Measurements from ENCODE around the gene CTAG2.

CTAG2 gene

DNA sequence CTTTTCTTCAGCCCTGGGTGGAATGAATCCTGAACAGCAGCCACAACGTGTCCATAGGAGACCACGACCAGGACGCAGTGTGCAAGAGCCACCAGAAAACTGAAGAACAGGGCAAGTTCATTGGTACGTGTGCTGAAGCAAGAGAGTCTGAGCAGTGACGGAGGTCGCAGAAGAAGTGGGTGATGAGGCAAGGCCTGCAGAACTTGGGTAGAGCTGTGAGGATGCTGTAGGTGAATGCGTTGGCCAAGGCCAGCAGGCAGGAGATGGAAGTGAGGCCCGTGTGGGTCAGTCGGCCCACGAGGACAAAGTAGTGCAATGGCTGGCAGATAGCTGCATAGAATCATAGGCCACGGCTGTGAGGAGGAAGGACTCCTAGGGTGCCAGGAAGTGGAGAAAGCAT, 5.6 kb upstream of the CTAG2 start:
- Histone ChIP-seq H3K4me1 (ENCODE audit: control insufficient read depth, insufficient read depth, low read length, unreplicated experiment) (no peaks in the 10 kb centered on the region), H2AFZ (ENCODE audit: low read length, unreplicated experiment) (no peak overlapping the region), H3K27me3 (ENCODE audit: insufficient read depth, low read length) (no peaks in the 10 kb centered on the region; the same call in 1 of the 2 replicates), H3K36me3 (ENCODE audit: insufficient read depth, low read length) (no peaks in the 10 kb centered on the region), H3K4me3 (ENCODE audit: low read depth, low read length) (no peak overlapping the region), H3K79me2 (ENCODE audit: control insufficient read depth, insufficient read depth, low read length, unreplicated experiment) (no peaks in the 10 kb centered on the region), H3K27ac (ENCODE audit: low read depth, low read length) (no peak overlapping the region)

DNA sequence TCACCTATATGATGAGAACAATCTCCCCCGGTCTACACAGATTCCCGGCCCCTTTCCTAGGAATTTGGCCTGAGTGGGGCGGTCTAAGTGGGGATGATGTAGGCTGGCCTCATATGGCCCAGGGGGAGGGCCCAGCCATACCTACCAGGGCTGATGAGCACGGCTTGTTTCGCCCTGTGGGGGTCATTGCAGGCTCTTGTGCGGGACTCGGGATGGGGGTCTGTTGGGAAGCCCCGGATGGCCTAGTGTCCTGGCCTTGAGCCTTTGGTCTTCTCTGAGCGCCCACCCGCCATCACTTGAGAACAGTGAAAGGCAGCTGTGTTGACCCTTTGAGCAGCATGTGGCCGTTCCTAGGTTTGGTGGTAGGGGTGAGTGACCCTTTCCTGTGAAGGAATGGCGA, 4.8 kb upstream of the CTAG2 start:
- Histone ChIP-seq H2AFZ (ENCODE audit: low read length, unreplicated experiment) (no peak overlapping the region), H3K4me1 (ENCODE audit: control insufficient read depth, insufficient read depth, low read length, unreplicated experiment) (no peaks in the 10 kb centered on the region), H3K27me3 (ENCODE audit: insufficient read depth, low read length) (no peaks in the 10 kb centered on the region; the same call in 1 of the 2 replicates), H3K36me3 (ENCODE audit: insufficient read depth, low read length) (no peaks in the 10 kb centered on the region), H3K79me2 (ENCODE audit: control insufficient read depth, insufficient read depth, low read length, unreplicated experiment) (no peaks in the 10 kb centered on the region), H3K4me3 (ENCODE audit: low read depth, low read length) (no peak overlapping the region), H3K27ac (ENCODE audit: low read depth, low read length) (no peak overlapping the region)

DNA sequence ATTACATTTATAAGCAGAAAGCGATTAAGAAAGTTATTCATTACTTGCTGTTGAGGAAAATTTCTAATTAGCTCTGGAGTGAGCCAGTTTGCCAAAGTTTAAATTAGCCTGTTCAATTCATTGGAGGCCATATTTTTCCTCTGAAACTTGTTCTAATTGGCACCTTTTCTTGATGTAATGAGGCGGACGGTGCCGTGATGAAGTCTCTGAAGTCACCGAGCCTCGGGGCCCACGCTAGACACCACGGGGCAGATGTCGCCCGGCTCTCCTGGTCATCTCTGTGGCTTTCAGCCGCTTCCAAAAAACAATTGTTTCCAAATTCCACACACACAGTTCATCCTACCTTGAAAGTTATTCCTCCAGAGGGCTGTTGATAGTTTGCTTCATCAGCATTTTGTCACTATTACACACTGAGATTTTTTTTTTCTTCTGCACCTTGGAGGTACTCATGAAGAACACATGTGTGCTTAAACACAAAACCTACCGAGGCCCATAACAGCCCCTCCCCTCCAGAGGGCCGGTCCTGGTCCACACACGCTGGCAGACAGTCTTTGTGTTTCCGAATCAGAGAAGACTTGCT, 3.9 kb upstream of the CTAG2 start:
- no peak overlapping the region for H3K4me3 ChIP-seq (ENCODE audit: low read depth, low read length)
- H2AFZ ChIP-seq (ENCODE audit: low read length, unreplicated experiment): no peak overlapping the region
- no peaks in the 10 kb centered on the region for H3K4me1 ChIP-seq (ENCODE audit: control insufficient read depth, insufficient read depth, low read length, unreplicated experiment)
- H3K27ac ChIP-seq (ENCODE audit: low read depth, low read length): no peak overlapping the region
- H3K36me3 ChIP-seq (ENCODE audit: insufficient read depth, low read length): no peaks in the 10 kb centered on the region
- H3K79me2 ChIP-seq (ENCODE audit: control insufficient read depth, insufficient read depth, low read length, unreplicated experiment): no peaks in the 10 kb centered on the region
- H3K27me3 ChIP-seq (ENCODE audit: insufficient read depth, low read length): no peaks in the 10 kb centered on the region; the same call in 1 of the 2 replicates

DNA sequence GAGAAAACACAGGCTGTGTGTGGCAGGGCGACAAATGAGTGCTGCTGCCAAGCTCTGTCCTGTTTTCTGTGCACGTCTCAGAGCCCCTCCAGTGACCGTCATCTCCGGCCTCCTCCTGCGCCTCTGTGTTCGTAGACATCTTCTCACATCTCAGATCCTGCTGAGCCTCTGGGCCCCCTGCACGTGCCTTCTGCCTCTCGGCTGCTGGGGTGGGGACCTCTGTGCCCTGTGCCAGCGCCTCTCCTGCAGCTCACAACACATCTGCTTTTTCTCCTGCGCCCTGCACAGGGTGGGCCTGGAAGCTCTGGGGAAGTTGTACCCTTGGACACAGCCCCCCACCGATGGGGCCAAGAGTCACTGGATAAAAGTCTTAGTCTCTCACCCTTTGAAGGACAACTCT, 2.4 kb upstream of the CTAG2 start:
- Histone ChIP-seq H3K27me3 (ENCODE audit: insufficient read depth, low read length) (no peaks in the 10 kb centered on the region; the same call in 1 of the 2 replicates), H3K79me2 (ENCODE audit: control insufficient read depth, insufficient read depth, low read length, unreplicated experiment) (no peaks in the 10 kb centered on the region), H2AFZ (ENCODE audit: low read length, unreplicated experiment) (no peak overlapping the region), H3K36me3 (ENCODE audit: insufficient read depth, low read length) (no peaks in the 10 kb centered on the region), H3K4me1 (ENCODE audit: control insufficient read depth, insufficient read depth, low read length, unreplicated experiment) (no peaks in the 10 kb centered on the region), H3K4me3 (ENCODE audit: low read depth, low read length) (no peak overlapping the region), H3K27ac (ENCODE audit: low read depth, low read length) (no peak overlapping the region)

DNA sequence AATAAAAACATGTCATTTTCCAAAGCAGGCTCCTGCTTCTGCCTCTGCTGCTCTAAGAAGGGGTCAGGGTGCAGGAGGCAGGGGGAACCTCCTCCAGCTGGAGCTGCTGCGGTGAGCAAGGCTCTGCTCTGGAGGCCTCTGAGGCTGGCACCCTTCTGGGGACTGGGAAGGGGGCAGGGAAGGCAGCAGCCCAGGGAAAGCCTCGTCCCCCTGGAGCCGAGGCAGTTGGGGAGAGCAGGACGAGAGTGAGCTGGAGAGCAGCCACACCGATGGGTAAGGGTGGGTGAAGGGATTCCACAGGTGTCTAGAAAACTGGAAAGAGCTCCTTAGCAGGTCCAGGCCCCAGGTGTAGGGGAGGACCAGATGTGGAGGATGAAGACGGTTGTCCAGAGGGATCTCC, 2.0 kb upstream of the CTAG2 start:
- no peaks in the 10 kb centered on the region for H3K36me3 ChIP-seq (ENCODE audit: insufficient read depth, low read length)
- no peak overlapping the region for H3K4me3 ChIP-seq (ENCODE audit: low read depth, low read length)
- no peak overlapping the region for H2AFZ ChIP-seq (ENCODE audit: low read length, unreplicated experiment)
- H3K4me1 ChIP-seq (ENCODE audit: control insufficient read depth, insufficient read depth, low read length, unreplicated experiment): no peaks in the 10 kb centered on the region
- H3K27ac ChIP-seq (ENCODE audit: low read depth, low read length): no peak overlapping the region
- H3K79me2 ChIP-seq (ENCODE audit: control insufficient read depth, insufficient read depth, low read length, unreplicated experiment): no peaks in the 10 kb centered on the region
- H3K27me3 ChIP-seq (ENCODE audit: insufficient read depth, low read length): no peaks in the 10 kb centered on the region

DNA sequence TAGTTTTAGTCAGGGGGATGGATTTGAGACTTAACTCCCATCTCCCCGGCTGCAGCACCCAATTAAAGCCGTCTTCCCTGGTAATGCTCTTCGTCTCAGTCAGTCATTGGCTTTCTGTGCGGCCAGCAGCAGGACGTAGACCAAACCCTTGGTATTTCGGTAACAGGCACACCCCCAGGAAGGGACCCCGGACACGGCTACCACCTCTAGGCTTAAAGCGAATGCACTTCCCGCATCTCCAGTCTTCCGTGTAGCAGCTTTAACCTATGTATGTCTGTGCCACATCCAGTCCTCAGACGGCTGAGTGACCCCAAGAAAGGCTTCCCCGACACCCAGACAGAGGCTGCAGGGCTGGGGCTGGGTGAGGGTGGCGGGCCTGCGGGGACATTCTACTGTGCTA, 1.5 kb upstream of the CTAG2 start:
- Histone ChIP-seq H3K4me3 (ENCODE audit: low read depth, low read length) (no peak overlapping the region), H3K4me1 (ENCODE audit: control insufficient read depth, insufficient read depth, low read length, unreplicated experiment) (no peaks in the 10 kb centered on the region), H3K27ac (ENCODE audit: low read depth, low read length) (no peak overlapping the region), H3K36me3 (ENCODE audit: insufficient read depth, low read length) (no peaks in the 10 kb centered on the region), H3K79me2 (ENCODE audit: control insufficient read depth, insufficient read depth, low read length, unreplicated experiment) (no peaks in the 10 kb centered on the region), H3K27me3 (ENCODE audit: insufficient read depth, low read length) (no peaks in the 10 kb centered on the region), H2AFZ (ENCODE audit: low read length, unreplicated experiment) (no peak overlapping the region)

DNA sequence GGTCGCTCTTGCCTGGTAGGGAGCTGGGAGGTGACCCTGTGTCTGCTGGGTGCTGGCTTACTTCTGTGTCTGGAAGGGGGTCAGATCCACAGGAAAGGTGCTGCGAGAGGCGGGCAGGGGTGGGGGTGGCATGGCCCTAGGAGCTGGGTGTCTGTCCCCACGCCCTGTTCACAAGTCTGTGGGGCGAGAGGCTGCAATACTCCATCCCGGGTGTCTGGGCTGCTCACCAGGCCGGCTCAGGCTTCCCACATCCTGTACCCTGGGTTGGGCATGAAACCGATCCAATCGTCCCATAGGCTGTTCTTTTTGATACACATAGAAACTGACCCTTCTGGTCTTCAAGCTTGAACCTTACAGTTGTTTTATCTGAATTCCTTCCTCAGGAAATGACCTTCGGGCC, 993 bp upstream of the CTAG2 start:
- no peak overlapping the region for H2AFZ ChIP-seq (ENCODE audit: low read length, unreplicated experiment)
- no peaks in the 10 kb centered on the region for H3K79me2 ChIP-seq (ENCODE audit: control insufficient read depth, insufficient read depth, low read length, unreplicated experiment)
- H3K4me3 ChIP-seq (ENCODE audit: low read depth, low read length): no peak overlapping the region
- H3K4me1 ChIP-seq (ENCODE audit: control insufficient read depth, insufficient read depth, low read length, unreplicated experiment): no peaks in the 10 kb centered on the region
- H3K27me3 ChIP-seq (ENCODE audit: insufficient read depth, low read length): no peaks in the 10 kb centered on the region
- no peaks in the 10 kb centered on the region for H3K36me3 ChIP-seq (ENCODE audit: insufficient read depth, low read length)
- H3K27ac ChIP-seq (ENCODE audit: low read depth, low read length): no peak overlapping the region

DNA sequence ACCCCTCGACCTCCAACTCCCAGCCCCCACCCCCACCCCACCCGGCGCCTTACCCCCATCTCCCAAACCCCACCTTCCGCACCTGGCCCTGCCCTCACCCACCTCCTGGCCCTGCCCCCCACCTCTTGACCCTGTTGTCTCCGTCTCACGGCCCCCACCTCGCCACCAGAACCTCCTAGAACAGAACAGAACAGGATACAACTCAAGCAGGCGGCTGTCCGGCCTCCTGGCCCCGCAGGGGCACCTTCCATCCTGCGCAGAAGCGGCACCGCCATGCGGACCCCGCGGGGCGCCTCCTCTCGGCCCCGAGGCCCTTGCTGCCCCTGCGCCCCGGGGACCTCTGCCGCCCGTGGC, 354 bp downstream of the CTAG2 start:
- H3K79me2 ChIP-seq (ENCODE audit: control insufficient read depth, insufficient read depth, low read length, unreplicated experiment): no peaks in the 10 kb centered on the region
- no peaks in the 10 kb centered on the region for H3K27me3 ChIP-seq (ENCODE audit: insufficient read depth, low read length)
- H2AFZ ChIP-seq (ENCODE audit: low read length, unreplicated experiment): no peak overlapping the region
- no peaks in the 10 kb centered on the region for H3K4me1 ChIP-seq (ENCODE audit: control insufficient read depth, insufficient read depth, low read length, unreplicated experiment)
- H3K4me3 ChIP-seq (ENCODE audit: low read depth, low read length): no peak overlapping the region
- H3K36me3 ChIP-seq (ENCODE audit: insufficient read depth, low read length): no peaks in the 10 kb centered on the region
- H3K27ac ChIP-seq (ENCODE audit: low read depth, low read length): no peak overlapping the region

DNA sequence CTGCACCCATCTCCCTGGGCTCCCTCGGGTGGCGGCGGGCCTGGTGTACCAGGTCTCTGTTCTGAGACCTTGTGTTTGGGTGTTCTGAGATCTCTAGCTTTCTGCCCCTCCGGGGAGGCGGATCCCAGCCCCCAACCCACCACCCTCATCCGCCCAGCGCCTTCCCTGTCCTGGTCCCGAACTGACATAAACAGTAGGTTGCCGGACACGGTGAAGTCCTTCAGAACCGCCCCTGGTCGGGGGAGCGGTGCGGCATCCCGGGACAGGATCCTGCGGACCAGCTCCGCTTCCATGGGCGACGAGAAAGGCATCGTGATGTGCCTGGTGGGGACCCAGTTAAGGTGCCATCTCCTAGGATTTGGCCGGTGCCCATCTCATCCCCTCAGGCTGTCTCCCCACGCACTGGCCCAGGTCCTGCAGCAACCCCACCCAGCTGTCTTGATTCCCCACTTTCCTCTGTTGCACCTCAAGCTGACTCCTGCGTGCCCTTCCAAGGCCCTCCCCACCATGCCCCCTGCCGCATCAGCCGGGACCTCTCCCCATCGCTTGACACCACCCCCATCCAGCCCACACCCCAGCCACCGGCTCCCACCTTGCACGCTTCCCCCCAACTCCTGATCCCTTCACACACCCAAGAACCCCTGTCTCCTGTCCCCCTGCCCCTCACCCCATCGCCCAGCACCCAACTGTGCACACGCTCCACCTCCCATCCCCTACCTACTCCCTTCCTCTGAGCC, 900 bp downstream of the CTAG2 start:
- Histone ChIP-seq H3K27ac (ENCODE audit: low read depth, low read length) (no peak overlapping the region), H2AFZ (ENCODE audit: low read length, unreplicated experiment) (no peak overlapping the region), H3K4me1 (ENCODE audit: control insufficient read depth, insufficient read depth, low read length, unreplicated experiment) (no peaks in the 10 kb centered on the region), H3K4me3 (ENCODE audit: low read depth, low read length) (no peak overlapping the region), H3K36me3 (ENCODE audit: insufficient read depth, low read length) (no peaks in the 10 kb centered on the region), H3K79me2 (ENCODE audit: control insufficient read depth, insufficient read depth, low read length, unreplicated experiment) (no peaks in the 10 kb centered on the region), H3K27me3 (ENCODE audit: insufficient read depth, low read length) (no peaks in the 10 kb centered on the region)

DNA sequence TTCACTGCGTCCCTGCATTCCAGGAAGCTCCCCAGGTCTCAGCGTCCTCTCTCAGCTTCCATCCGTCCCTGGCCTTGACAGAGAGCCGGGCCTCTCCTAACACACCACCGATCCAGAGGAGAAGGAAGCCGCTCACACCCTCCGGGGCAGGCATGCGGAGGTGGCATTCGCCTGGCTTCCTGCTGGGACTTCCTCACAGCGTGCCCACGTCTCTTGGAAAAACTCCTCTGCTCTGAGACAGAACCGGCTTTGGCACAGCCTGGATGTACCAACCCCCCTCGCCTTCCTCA, 3.2 kb downstream of the CTAG2 start:
- Histone ChIP-seq H3K79me2 (ENCODE audit: control insufficient read depth, insufficient read depth, low read length, unreplicated experiment) (no peaks in the 10 kb centered on the region), H3K4me1 (ENCODE audit: control insufficient read depth, insufficient read depth, low read length, unreplicated experiment) (no peaks in the 10 kb centered on the region), H3K36me3 (ENCODE audit: insufficient read depth, low read length) (no peaks in the 10 kb centered on the region), H2AFZ (ENCODE audit: low read length, unreplicated experiment) (no peak overlapping the region), H3K27ac (ENCODE audit: low read depth, low read length) (no peak overlapping the region), H3K27me3 (ENCODE audit: insufficient read depth, low read length) (no peaks in the 10 kb centered on the region), H3K4me3 (ENCODE audit: low read depth, low read length) (no peak overlapping the region)

DNA sequence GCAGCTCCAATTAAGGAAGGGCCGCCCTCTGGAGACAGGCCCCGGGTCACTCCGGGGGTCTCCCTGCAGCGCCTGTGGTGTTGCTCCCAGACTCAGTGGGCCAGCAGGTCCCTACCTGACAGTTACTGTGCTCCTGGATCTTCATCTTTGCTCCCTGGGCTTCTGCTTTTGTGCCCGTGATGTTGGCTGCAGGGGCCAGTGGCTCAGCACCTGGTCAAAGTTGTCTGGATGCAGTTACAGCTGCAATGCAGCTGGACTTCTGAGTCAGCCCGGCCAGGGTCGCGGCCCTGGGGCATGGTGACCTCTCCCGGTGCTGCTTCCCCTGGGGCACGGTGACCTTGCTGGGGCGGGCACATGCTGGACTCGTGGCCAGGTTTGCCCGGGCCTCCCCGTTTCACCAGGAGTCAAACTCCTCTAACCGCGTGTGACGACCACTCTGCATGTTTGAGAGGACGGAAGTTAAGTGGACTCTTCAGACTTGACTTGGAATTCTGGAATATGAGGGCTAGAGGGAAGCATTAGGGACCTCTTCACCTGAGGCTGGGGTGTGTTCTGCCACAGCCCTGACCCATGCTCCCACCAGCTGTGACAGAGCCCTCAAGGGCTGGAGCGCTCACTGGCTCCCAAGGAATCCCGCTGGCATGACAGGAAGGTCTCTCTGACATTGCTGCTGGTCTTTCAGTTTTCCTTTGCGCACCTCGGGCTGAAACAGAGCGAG, 3.7 kb downstream of the CTAG2 start:
- H3K27me3 ChIP-seq (ENCODE audit: insufficient read depth, low read length): no peaks in the 10 kb centered on the region
- H3K79me2 ChIP-seq (ENCODE audit: control insufficient read depth, insufficient read depth, low read length, unreplicated experiment): no peaks in the 10 kb centered on the region
- H2AFZ ChIP-seq (ENCODE audit: low read length, unreplicated experiment): no peak overlapping the region
- no peaks in the 10 kb centered on the region for H3K36me3 ChIP-seq (ENCODE audit: insufficient read depth, low read length)
- H3K4me1 ChIP-seq (ENCODE audit: control insufficient read depth, insufficient read depth, low read length, unreplicated experiment): no peaks in the 10 kb centered on the region
- H3K27ac ChIP-seq (ENCODE audit: low read depth, low read length): no peak overlapping the region
- no peak overlapping the region for H3K4me3 ChIP-seq (ENCODE audit: low read depth, low read length)
